GM21526 (cell line): Measurements from ENCODE around the gene KCNE4.
"Not testable (repeated sequence)": the region's sequence is repeated elsewhere in the genome, so short reads cannot be mapped to it uniquely, and the experiment has no call there.

Experiments
- ATAC-seq: cut with Tn5 transposase; IDR thresholded peaks from one replicate; pipeline ENCODE4 v1.9.1; 2021; ENCODE audit warnings: moderate library complexity; ENCODE audit not compliant: unreplicated experiment, low FRiP score

KCNE4 gene

GRCh38 chr2:223055836-223056235 is 3.8 kb downstream of the KCNE4 start:
- no peak for ATAC-seq

DNA sequence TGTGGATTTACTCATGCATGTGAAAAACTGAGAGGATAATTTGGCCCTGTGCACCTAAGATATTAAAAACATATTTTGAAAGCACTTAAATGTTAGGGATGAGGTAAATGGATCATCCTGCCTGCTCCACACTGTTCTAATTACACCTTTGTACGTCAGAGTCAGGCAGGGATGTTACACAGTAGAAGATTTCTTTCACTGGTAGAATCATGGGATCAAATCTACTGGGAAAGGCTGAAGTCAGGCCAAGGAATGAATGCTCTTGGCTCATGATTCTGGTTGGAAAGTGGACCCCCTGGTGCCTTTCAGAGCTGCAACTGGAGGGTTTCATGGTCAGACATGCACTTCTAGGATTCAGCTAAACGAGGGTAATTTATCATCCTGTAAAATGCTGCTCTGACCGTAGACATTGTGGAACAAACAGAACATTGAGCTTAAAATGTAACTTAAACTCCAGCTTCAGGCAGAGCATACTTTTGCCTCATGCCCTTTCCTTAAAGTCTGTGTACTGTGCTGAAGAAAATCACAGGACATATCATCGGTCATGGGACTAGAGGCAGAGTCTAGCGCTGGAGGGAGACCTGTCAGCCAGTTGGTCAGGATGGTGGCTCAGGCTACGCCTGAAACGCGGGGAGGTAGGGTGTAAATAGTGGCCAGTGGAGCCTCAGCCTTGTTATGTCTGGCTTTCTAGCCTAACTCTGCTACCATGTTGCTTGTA is 4.9 kb downstream of the KCNE4 start:
- ATAC-seq, result no peak

GRCh38 chr2:223057569-223057968 is 5.6 kb downstream of the KCNE4 start:
- ATAC-seq, result no peak

DNA sequence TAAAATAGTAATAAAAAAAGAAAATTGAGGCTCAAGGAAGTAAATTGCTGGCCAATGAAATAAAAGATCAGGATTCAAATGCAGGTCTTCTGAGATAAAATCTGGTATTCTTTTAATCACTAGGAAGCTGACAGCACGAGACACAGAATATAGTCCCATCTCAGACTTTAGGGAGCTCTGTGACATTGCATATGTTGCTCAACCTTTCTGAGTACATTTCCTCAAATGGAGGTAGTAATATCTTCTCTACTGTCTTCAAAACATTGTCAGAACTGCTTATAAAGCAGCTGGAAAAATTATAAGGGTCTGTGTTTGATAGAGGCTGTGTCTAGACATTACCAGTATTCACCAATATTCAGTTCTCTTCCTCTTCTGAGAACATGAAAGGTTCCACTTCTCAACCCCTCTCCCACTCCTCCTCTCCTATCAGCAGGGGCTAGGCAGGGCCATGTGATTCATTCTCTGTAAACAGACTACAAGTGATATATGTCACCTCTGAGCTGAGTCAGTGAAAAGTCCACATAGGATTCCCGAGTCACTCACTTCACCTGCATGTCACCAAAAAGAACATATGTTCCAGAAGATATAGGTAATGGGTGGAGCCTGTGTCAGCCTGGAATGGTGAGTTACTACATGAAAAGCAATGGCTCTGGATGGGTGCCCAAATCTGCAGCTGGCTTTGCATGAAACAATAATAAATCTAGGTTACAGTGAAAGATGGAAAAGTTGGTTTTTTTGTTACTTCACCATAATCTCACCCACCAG is 7.1 kb downstream of the KCNE4 start:
- no peak for ATAC-seq

DNA sequence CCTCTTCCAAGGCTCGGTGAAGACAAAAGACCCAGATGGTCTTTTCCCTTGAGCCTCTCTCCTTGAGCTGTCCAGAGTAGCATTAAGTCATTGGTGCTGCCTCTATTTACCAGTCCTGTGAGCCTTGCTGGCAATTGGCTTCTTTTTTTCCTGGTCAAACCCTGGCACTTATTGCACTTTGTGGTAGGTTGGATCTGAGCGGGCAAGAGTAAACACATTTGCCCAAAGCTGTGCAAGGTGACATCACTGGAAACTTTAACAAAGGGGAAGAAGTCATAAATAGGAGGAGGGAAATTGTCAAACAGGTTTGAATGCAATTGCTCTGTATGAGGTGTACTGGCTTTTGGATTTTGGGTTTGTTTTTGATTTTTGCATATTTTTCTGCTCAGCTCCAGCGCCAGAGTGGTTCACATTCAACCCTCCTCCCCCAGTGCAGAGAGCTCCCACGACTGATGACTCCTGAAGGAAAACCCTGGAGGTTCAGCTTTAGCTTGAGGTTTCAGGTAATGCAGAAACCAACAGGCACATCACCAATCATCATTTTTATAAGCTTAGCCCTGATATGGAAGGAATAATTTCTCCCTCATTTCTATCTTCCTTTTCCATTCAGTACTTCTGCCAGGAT is 8.3 kb downstream of the KCNE4 start:
- no peak for ATAC-seq

DNA sequence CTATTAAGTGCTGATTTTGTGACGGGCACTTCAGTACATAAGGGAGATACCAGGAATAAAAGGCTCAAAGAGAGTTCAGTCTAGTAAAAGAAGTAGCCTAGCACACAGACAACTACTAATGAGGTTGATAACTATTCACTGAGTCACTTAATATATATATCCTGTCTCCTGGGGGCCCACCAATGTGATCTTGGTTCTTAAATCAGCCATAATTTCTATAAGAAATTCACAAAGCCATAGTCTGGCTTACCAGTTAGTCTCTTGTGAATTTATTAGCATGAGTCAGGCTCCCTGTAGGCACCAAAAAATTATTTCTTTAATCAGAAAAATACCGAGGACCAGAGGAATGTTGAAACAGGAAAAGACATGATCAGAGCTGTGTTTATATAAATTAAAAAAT is 10.4 kb downstream of the KCNE4 start:
- ATAC-seq, result no peak

DNA sequence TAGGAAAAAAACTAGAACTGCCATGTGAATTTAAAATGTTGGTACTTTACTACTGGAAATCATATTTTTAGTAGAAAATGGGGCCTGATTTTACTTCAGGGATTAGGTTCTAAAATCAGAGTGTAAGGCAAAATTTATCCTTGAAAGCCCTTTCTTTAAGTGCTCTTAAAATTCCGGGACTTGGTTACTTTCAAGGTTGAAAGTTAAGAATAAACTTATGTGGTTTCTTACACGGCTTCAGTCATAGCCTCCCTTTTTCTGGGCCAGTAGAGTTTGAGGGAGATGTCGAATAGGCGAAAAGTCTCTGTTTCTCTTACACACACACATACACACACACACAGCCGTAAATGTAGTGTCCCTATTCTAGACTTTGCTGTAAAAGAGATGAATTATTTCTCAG is 13.1 kb downstream of the KCNE4 start:
- ATAC-seq, result no peak

- ATAC-seq, result no peak
Observed at GRCh38 chr2:223066721-223067120, 14.7 kb downstream of the KCNE4 start.

DNA sequence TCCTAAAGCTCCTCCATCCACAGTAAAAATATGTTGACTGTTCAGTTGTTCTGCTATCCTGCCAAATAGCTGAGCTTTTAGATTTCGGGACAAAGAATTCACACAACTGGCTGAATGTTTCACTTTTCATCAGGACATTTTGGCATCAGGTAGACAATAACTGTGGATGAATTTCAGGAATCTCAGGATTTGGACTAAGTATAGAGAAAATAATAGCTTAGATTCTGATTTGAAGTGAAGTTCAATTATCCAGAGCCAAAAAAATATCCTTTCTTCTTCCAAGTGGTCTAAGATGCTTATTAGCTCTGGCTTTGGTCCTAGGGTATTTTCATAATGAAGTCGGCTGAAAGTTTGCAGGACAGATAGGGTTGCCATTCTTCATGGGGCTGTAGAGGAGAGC is 16.1 kb downstream of the KCNE4 start:
- no peak for ATAC-seq

DNA sequence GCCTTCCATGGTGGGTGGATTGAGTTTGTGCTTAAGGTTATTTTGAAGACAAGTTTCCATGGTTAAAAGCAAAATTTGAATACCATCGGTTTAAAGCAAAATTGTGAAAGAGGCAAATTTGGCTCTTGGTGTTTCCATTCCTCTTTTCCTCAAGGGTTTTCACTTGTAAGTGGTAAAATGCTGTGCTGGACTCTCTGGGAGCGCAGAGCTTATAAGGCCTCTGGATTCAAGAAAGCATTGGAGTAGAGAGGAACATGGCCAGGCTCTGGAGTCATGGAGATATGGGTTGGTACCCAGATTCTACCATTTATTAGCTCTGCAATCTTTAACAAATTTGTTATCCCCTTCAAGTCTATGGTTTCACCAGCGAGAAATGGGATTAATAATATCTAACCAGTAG is 17.5 kb downstream of the KCNE4 start:
- ATAC-seq, result no peak

DNA sequence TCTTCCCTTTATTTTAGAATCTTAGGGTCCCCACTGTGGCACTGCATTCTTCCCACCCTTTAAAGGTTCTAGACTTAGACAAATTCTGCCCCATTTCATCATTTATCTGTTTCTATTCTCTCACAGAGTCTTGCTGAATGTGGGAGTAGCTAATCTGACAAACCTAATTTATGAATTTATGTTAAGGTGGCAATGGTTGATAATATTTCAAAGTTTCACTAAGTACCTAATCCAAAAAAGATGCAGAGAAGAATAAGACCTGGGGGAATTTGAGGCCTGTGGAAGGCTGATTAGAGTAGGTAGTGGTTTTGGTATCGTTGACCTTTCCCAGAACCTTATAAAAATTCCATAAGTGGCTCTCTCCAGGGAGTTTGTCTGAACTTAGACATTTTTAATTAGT is 18.0 kb downstream of the KCNE4 start:
- no peak for ATAC-seq

DNA sequence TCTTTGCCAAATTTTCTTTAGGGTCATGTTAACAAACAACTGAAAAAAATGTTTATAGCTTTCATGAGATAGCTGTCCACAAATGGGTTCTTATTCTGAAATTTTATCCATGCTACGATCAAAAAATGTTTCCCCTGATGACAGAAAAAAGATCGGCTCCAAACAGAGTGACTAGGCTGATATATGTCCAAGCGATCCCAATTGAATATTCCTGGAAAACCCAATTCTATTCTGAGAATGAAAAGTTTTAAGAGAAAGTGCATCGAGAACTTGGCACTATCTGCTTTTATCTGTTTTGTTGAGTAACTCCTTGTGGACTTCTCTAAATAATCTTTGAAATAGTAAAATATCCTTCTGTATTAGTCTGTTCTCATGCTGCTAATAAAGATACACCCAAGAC is 19.1 kb downstream of the KCNE4 start:
- no peak for ATAC-seq

GRCh38 chr2:223072826-223073225 is 20.8 kb downstream of the KCNE4 start:
- no peak for ATAC-seq

GRCh38 chr2:223075301-223076270 is 23.6 kb downstream of the KCNE4 start:
- peak; percentile 88 for ATAC-seq

GRCh38 chr2:223076573-223076972 is 24.6 kb downstream of the KCNE4 start:
- no peak for ATAC-seq

- no peak for ATAC-seq
Observed at GRCh38 chr2:223078482-223078881, 26.5 kb downstream of the KCNE4 start.

DNA sequence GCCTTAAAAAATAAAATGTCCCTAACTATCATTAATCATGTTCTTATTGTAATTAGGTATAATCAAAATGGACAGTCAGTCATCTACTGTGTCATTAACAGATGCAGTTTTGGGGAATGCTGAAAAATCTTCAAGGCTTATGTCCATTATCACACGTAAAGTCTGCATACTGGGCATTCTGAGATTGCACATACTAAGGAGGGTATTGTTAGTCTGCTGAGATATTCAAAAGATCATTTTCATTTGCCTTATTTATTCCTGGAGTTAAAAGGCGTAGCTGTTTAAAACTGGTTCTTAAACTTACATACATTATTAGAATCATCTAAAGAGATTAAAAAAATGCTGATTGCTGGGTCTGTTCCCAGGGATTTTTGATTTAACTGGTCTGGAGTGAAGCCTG is 27.4 kb downstream of the KCNE4 start:
- ATAC-seq, result no peak

GRCh38 chr2:223079925-223080324 is 27.9 kb downstream of the KCNE4 start:
- no peak for ATAC-seq

- not testable (repeated sequence) for ATAC-seq
Observed at GRCh38 chr2:223080790-223081360, 28.9 kb downstream of the KCNE4 start.

- ATAC-seq, result no peak
Observed at GRCh38 chr2:223081789-223082188, 29.8 kb downstream of the KCNE4 start.
